Heart right ventricle (tissue), 16 donors: ENCODE data around the gene IL7R. TPM values are rescaled to one million over a fixed set of nuclear protein-coding genes. Genes with fewer than 3 reads are reported as not detected.
"Not testable (repeated sequence)": the region's sequence is repeated elsewhere in the genome, so short reads cannot be mapped to it uniquely, and the experiment has no call there.

Experiments
- ATAC-seq, 8 donors: fragments of 200-7000 bp; cut with Tn5 transposase; one replicate each; pipeline ENCODE4 v1.9.1; 2020; ENCODE audit warnings: mild to moderate bottlenecking in 8 of 8, moderate library complexity in 8 of 8, moderate number of reproducible peaks in 1 of 8
- DNase-seq, 2 donors: peaks; one replicate each; pipeline ENCODE4 v3.0.0-alpha.2; 2020
- H3K27ac ChIP-seq, 10 donors: fragments of 200-600 bp; sonication (generic) in 2 of 10; one replicate each; pipeline versions ENCODE4 v1.5.0 to v1.8.0; 2020 to 2022; ENCODE audit warnings: mild to moderate bottlenecking in 3 of 10
- H3K27me3 ChIP-seq, 7 donors: fragments of 200-600 bp; one replicate each; pipeline ENCODE4 v1.8.0; 2021 to 2022; ENCODE audit warnings: mild to moderate bottlenecking in 2 of 7
- H3K36me3 ChIP-seq, 9 donors: fragments of 200-600 bp; sonication (generic) in 1 of 9; one replicate each; pipeline versions ENCODE4 v1.5.0 to v1.8.0; 2020 to 2022; ENCODE audit warnings: mild to moderate bottlenecking in 2 of 9
- H3K4me1 ChIP-seq, 9 donors: fragments of 200-600 bp; sonication (generic) in 1 of 9; one replicate each; pipeline versions ENCODE4 v1.5.0 to v1.8.0; 2020 to 2022; ENCODE audit warnings: mild to moderate bottlenecking in 4 of 9
- H3K4me3 ChIP-seq, 10 donors: fragments of 200-600 bp; sonication (generic) in 2 of 10; one replicate each; pipeline versions ENCODE4 v1.5.0 to v1.8.0; 2020 to 2022; ENCODE audit warnings: mild to moderate bottlenecking in 7 of 10, moderate library complexity in 2 of 10
- H3K9me3 ChIP-seq, 11 donors: fragments of 200-600 bp in 10 of 11; sonication (generic) in 2 of 11; one replicate each; pipeline versions ENCODE4 v1.5.0 to v1.8.0; 2013 to 2022; ENCODE audit warnings: mild to moderate bottlenecking in 2 of 11, control low read depth in 1 of 11, moderate library complexity in 1 of 11
- CTCF ChIP-seq, 9 donors: fragments of 200-600 bp; sonication (generic) in 2 of 9; IDR thresholded peaks; one replicate each; pipeline versions ENCODE4 v1.5.0 to v1.8.0; 2021 to 2022; ENCODE audit warnings: antibody characterized with exemption in 9 of 9, mild to moderate bottlenecking in 5 of 9, moderate library complexity in 1 of 9
- WGBS, 2 donors: extraction: QIAGEN DNeasy Blood & Tissue Kit; methylation state at CpG; one replicate each; pipeline ENCODE4 v1.1.7; 2013; ENCODE audit warnings: inconsistent platforms in 1 of 2; 5-methylcytosine and 5-hydroxymethylcytosine counted together
- intact Hi-C, 10 donors: fragments of 100-400 bp; cut with DNase I; formaldehyde crosslinking; loops; one replicate each; pipeline versions ENCODE4 v1.11.1 to v1.14.2; 2022
- polyA plus RNA-seq, 2 donors: library from polyadenylated mRNA; stranded (reverse); fragments of 200-250 nt; gene quantifications; one replicate each; pipeline ENCODE4 v1.2.3, GENCODE V29; 2013
- total RNA-seq, 10 donors: library from RNA; stranded (reverse); fragmentation: NEBNext Ultra II Directional in 3 of 10; extraction: Animal tissue kit (Norgen Biotek cat#: 25700) in 3 of 10; gene quantifications; one replicate each; pipeline versions ENCODE4 v1.2.1 to v1.2.4, GENCODE V29; 2021 to 2023
- donor health status: Arrhythmogenic right ventricular cardiomyopathy.
- donor health status: ischemic (EF 13 %, LVEDD 7.1; RV severe dilation, severe dysfunction).
- donor health status: healthy with polysubstance abuse.
- donor health status: DM: no; HTN: yes; CAD: no.
- donor health status: DM: no; HTN: no; CAD: no.
- donor health status: ischemic (EF 25% LVEDD 6.9; RV normal size, moderate dysfunction).
- donor health status: ischemic (EF 25% LVEDD 5.7; RV mildly dilated, moderate dysfunction).
- donor health status: healthy.
- donor health status: DM: yes; HTN: yes; CAD: no.
- donor health status: Ischemic cardiomyopathy.
- donor health status: ischemic (EF 35%, LVEDD 5.7; RV mildly dilated, moderate dysfunction).
- donor health status: nonischemic (EF 11% LVEDD 7.7; RV severe dilation, severe dysfunction).
- donor health status: DM: yes; HTN: yes; CAD: no.
- donor health status: PGD.
- donor health status: ischemic (EF 29% LVEDD 5.4; RV normal size, mild dysfunction).
- donor health status: nonischemic (EF 23%, LVEDD 6.1; RV moderate dilation, normal function).

The IL7R gene
- total and polyA plus RNA-seq, 12 donors: 0.22 to 10.6 (median 0.71) TPM

GRCh38 chr5:35854248-35854647 is 2.4 kb upstream of the IL7R start:
- 54 to 83% methylated on average over 1 of the region's 1 CpG for WGBS, 2 donors
- peaks cover 0 to 61% (median 0%) of the 10 kb centered on the region in 9 donors for H3K4me1 ChIP-seq
- TF ChIP-seq CTCF (IDR thresholded peaks at IDR 0.05): no peak
- intact Hi-C loops: no loop called here
- peak overlapping the region in 4 of 10 donors; percentile 8 to 78 (median 22) for H3K27ac ChIP-seq
- peak in 2 of 8 donors; percentile 51 to 83 for ATAC-seq
- peaks cover 0 to 7% (median 0%) of the 10 kb centered on the region in 7 donors for H3K27me3 ChIP-seq
- no peak overlapping the region for H3K4me3 ChIP-seq
- no peaks in the 10 kb centered on the region for H3K9me3 ChIP-seq
- H3K36me3 ChIP-seq: no peaks in the 10 kb centered on the region
- DNase-seq: no peak

GRCh38 chr5:35855187-35855586 is 1.5 kb upstream of the IL7R start:
- 45 to 63% methylated on average over 1 of the region's 1 CpG for WGBS, 2 donors
- Histone ChIP-seq H3K4me1 (peaks cover 0 to 61% (median 0%) of the 10 kb centered on the region in 9 donors), H3K27me3 (peaks cover 0 to 7% (median 0%) of the 10 kb centered on the region in 7 donors), H3K27ac (peak overlapping the region in 1 of 10 donors; percentile 78), H3K36me3 (no peaks in the 10 kb centered on the region), H3K4me3 (no peak overlapping the region), H3K9me3 (no peaks in the 10 kb centered on the region)
- ATAC-seq (no peak), DNase-seq (no peak)
- intact Hi-C loops: no loop called here
- no peak for TF ChIP-seq CTCF (IDR thresholded peaks at IDR 0.05)

- Histone ChIP-seq H3K27ac (peak overlapping the region in 1 of 10 donors; percentile 78), H3K4me1 (peaks cover 0 to 58% (median 0%) of the 10 kb centered on the region in 9 donors), H3K4me3 (peak overlapping the region in 1 of 10 donors; percentile 46)
- WGBS, 2 donors: 93 to 96% methylated on average over 5 of the region's 5 CpGs
- ATAC-seq, DNase-seq, H3K9me3 ChIP-seq, intact Hi-C loops, H3K27me3 ChIP-seq, H3K36me3 ChIP-seq: not testable (repeated sequence)
Measured at GRCh38 chr5:35856186-35856764, 416 bp upstream of the IL7R start.

DNA sequence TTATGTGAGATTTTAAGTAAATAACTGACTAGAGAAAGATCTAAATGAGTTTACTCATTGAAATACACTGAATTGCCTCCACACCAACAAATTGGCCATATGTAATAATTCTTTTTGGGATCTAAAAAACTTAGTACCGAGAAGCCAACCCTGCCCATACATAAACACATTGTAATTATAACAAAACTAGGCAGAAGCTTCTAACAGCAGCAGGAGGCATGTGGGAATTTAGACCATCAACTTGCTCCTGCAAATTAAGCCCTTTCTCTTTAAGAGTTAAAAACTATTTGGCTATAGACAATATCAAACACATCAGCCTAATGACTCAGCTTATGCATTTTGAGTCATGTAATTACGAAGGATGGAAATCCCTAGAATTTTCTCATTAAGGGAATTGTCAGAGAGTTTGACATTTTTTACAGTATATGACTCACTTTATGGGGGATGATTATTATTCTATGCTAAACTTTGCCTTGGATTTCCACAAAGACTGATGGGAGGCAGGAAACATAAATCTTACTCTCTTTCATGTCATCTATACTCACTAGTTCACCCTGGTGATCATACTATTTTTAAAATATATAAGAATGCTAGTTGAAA is 1.0 kb downstream of the IL7R start:
- Histone ChIP-seq H3K27me3 (peaks cover 0 to 7% (median 0%) of the 10 kb centered on the region in 7 donors), H3K36me3 (peaks cover 0 to 15% (median 0%) of the 10 kb centered on the region in 9 donors), H3K4me3 (peak overlapping the region in 1 of 10 donors; percentile 46), H3K4me1 (peaks cover 0 to 48% (median 0%) of the 10 kb centered on the region in 9 donors), H3K9me3 (no peaks in the 10 kb centered on the region), H3K27ac (peak overlapping the region in 1 of 10 donors; percentile 78)
- 60 to 80% methylated on average over 2 of the region's 2 CpGs for WGBS, 2 donors
- ATAC-seq (no peak), DNase-seq (no peak)
- no peak for TF ChIP-seq CTCF (IDR thresholded peaks at IDR 0.05)
- intact Hi-C loops: no loop called here
